ENCODE data around the gene ATRX.
"Not testable (repeated sequence)": the region's sequence is repeated elsewhere in the genome, so short reads cannot be mapped to it uniquely, and the experiment has no call there.

The ATRX gene, protein sequence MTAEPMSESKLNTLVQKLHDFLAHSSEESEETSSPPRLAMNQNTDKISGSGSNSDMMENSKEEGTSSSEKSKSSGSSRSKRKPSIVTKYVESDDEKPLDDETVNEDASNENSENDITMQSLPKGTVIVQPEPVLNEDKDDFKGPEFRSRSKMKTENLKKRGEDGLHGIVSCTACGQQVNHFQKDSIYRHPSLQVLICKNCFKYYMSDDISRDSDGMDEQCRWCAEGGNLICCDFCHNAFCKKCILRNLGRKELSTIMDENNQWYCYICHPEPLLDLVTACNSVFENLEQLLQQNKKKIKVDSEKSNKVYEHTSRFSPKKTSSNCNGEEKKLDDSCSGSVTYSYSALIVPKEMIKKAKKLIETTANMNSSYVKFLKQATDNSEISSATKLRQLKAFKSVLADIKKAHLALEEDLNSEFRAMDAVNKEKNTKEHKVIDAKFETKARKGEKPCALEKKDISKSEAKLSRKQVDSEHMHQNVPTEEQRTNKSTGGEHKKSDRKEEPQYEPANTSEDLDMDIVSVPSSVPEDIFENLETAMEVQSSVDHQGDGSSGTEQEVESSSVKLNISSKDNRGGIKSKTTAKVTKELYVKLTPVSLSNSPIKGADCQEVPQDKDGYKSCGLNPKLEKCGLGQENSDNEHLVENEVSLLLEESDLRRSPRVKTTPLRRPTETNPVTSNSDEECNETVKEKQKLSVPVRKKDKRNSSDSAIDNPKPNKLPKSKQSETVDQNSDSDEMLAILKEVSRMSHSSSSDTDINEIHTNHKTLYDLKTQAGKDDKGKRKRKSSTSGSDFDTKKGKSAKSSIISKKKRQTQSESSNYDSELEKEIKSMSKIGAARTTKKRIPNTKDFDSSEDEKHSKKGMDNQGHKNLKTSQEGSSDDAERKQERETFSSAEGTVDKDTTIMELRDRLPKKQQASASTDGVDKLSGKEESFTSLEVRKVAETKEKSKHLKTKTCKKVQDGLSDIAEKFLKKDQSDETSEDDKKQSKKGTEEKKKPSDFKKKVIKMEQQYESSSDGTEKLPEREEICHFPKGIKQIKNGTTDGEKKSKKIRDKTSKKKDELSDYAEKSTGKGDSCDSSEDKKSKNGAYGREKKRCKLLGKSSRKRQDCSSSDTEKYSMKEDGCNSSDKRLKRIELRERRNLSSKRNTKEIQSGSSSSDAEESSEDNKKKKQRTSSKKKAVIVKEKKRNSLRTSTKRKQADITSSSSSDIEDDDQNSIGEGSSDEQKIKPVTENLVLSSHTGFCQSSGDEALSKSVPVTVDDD (N-terminal part only)

DNA sequence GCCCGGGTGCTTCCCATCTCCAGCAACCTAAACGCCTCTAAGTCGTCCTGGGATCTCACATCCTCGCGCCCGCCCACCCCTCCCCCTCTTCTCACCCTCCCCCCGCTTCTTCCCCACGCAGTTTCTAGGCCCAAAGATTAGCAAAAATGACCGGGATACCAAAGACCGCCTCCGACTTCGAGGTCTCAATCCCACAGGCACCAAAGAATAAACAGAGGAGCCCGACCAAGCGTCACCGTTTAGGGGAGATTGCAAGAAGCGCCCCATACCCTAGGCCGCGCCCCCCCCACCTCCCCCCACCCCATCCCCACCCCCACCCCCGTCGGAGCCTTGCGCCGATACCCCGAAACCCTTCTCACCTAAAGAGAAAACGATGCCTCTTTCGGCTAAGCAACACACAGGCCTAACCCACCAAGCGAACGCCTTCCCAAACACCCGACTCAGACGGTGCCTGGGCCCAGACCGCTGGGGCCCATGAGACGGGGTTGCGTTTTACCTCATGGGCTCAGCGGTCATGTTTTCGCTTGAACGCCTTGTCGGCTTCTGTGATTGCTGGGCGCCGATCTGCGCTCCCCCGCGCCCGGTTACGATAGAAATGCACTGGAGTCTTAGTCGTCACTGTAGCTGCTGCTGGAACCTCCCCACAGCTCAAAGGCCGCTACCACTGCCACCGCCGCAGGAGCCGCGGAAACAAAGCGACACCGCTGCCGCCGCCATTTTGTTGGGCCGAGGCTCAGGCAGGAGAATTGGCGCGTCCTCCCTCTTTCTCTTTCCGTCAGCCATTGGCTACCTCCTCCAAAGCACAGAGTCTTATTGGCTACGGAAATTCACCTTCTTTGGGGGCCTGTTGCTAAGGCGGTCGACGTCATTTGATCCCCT lies at the start of gene ATRX:
TSS of gene ATRX (minus strand) at position 731 of the 879 bp plus-strand sequence. CDS start at position 516, 215 bp downstream.
- DNase-seq = peak; percentile 89

DNA sequence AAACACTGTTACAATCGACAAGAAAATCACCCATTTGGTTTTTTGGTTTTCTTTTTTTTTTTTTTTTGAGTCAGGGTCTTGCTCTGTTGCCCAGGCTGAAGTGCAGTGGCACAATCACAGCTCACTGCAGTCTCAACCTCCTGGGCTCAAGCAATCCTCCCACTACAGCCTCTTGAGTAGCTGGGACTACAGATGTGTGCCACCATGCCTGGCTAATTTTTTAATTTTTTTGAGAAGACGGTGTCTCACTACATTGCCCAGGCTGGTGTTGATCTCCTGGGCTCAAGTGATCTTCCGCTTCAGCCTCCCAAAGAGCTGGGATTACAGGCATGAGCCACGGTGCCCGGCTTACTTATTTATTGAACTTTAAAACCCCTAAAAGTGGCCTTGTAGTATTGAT lies 45.5 kb upstream of the ATRX start:
- not testable (repeated sequence) for DNase-seq

DNA sequence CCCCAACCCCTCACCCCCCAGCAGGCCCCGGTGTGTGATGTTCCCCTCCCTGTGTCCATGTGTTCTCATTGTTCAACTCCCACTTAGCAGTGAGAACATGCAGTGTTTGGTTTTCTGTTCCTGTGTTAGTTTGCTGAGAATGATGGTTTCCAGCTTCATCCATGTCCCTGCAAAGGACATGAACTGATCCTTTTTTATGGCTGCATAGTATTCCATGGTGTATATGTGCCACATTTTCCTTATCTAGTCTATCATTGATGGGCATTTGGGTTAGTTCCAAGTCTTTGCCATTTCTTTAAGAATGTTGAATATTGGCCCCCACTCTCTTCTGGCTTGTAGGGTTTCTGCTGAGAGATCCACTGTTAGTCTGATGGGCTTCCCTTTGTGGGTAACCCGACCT lies 36.0 kb upstream of the ATRX start:
- not testable (repeated sequence) for DNase-seq

DNA sequence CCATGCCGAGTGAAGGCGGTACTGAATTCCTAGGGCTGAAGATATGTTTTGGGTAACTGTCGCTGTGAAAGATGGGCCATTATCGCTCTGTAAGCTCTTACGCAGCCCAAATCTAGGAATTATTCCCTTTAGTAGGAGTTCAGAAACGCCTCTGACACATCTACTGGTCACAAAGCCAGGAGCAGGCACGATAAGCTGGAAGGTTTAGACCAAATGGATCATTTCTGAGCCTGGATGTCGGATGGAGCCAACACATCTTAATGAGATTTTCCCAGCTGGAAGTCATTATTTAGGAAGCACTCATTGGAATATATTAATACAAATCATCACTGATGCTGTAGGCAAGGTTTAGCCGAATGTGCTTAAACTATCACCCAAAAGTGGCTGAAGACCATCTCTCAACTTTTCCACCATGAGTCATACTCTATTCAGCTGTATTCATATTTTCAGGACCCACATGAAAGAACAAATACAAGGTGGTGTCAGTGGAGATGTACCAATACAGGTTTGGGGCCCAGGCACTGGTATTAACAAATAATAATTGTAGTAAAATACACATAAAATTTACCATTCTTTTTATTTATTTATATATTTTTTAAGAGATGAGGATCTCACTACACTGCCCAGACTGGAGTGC lies 34.2 kb upstream of the ATRX start:
- no peak for DNase-seq

DNA sequence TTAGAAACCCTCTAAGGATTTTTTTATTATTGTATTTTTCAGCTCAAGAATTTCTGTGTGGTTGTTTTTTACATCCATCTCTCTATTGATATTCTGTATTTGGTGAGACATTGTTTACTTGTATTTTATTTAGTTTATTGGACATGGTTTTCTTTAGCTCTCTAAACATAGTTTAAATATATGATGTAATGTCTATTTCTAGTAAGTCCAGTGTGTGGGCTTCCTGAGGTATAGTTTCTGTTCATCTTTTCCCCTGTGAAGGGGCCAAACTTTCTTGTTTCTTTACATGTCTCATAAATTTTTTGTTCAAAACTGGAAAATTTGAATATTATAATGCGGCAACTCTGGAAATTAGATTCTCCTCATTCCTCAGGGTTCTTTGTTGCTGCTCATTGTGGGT lies 28.2 kb upstream of the ATRX start:
- DNase-seq = no peak

DNA sequence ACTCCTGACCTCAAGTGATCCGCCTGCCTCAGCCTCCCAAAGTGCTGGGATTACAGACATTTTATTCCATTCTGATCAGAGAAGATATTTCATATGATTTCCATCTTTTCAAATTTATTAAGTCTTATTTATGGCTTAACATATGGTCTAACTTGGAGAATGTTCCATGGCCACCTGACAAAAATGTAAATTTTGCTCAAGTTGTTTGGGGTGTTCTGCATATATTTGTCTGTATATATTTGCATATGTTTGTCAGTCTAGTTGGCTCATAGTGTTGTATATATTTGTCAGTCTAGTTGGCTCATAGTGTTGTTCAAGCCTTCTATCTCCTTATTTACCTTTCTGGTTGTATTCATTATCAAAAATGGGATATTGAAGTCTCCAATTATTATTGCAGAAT lies 16.2 kb upstream of the ATRX start:
- DNase-seq = no peak

DNA sequence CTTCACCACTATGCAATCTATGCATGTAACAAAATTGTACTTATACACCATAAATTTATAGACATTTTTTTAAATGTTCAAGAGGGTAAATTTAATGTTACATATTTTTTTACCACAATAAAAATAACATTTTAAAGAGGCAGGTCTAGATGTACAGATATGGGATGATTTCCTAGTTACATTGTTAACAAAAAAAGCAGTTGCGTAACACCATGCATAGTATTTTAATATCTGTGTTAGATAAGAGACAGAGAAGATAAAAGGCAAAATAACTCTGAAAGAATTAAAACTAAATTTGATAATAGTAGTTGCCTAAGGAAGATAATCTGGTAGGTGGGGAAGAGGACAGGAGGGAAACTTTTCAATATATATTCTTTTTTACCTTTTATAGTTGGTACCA lies 9.1 kb upstream of the ATRX start:
- no peak for DNase-seq

DNA sequence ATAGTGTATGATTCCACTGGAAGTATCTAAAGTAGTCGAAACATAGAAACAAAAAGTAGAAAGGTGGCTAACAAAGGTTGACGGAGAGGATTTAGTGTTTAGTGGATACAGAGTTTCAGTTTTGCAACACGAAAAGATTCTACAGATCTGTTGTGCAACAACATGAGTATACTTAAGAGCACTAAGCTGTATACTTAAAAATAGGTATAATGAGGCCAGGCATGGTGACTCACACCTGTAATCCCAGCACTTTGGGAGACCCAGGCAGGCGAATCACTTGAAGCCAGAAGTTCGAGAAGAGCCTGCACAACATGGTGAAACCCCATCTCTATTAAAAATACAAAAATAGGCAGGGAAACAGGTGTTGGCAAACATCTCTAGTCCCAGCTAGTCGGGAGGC lies 7.9 kb upstream of the ATRX start:
- no peak for DNase-seq

DNA sequence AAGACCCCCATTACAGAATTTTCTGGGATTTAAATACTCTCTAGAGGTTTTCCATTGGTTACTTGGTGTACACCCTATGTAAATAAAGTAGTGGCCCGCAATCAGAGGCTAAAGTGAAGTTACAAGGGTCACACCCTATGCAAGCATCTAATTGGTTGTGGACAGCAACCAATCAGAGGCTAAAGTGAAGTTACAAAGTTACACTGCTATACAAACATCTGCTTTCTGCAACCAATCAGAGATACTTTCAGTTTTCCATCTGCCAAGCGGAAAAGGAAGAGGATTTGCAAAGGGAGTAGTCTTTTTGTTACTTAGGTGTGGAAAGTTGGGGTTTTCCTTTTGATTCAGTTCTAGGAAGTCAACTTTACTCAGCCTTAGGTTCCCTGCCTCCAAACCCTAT lies 2.0 kb upstream of the ATRX start:
- no peak for DNase-seq

DNA sequence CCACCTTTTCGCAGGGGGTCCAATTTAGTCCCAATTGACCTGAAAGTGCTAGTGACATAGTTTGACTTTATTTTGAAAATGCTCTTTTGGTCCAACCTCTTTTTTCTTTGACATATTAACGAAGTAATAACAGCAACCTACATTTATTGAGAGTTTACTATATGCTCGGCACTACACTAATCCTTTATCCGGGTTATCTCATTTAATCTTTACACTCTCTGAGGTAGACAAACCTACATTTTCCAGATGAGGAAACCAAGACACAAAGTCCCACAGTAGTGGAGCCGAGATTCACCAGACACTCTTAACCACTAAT lies 307 bp upstream of the ATRX start:
- DNase-seq = no peak

DNA sequence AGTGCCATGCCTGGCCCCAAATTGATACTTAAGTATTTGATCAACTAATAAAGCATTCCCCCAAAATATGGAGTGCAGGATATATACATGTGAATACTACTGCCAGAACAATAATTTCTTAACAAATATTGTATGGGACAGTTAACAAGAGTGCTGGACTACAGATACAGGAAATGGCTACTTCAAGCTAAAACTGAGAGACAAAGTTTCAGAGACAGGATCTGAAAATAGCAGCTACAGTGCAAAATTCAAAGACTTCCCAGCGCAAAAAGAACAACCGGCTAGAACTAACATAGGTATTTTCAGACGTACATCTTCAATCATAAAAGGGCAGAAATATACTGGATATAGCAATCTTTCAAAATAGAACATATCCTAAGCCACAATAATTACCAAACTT lies 6.3 kb downstream of the ATRX start:
- no peak for DNase-seq

DNA sequence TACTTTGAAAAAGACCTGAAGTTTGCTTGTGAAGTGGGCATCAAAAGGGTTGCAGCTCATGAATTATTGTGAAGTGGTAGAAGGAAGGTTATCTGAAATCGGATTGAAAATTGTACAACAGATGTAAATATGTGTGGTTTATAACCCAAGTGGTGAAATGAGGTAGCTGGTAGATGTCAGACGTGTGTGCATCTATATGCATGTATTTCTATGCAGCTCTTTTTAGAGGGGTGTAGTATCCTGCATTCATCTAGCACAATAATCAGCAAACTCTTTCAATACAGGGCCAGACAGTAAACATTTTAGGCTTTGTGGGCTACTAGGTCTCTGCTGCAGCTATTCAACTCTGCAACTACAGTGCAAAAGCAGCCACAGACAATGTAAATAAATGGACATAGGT lies 9.4 kb downstream of the ATRX start:
- no peak for DNase-seq

DNA sequence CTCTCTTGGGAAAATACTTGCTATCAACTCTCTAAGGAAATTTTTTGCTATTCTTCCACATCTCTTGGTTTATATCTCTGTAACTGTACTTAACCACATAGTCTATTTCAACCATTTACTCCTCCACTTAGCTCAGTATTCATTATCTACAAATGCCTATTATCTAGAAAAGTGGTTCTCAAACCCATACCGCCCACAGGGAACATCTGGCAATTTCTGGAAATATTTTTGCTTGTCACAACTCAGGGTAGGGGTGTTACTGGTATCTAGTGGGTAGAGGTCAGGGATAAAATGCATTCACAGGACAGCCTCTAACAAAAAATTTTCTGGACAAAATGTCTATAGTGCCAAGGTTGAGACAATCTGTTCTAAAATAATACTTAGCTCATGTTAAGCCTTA lies 14.4 kb downstream of the ATRX start:
- no peak for DNase-seq

DNA sequence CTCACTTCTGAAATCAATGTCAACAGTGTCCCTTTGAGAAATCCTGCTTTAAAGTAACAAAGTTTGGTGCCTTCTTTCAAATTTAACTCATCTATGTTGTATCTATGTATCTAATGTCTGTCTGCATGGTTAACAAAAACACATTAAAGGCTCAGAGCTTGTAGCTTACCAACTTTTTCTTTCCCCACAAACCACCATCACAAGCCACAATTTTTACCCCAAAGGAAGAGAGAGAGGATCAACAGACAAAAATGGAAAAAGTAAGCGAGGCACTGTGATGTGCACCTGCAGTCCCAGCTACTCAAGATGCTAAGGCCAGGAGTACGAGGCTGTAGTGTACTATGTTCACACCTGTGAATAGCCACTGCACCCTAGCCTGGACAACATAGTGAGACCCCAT lies 17.2 kb downstream of the ATRX start:
- no peak for DNase-seq

DNA sequence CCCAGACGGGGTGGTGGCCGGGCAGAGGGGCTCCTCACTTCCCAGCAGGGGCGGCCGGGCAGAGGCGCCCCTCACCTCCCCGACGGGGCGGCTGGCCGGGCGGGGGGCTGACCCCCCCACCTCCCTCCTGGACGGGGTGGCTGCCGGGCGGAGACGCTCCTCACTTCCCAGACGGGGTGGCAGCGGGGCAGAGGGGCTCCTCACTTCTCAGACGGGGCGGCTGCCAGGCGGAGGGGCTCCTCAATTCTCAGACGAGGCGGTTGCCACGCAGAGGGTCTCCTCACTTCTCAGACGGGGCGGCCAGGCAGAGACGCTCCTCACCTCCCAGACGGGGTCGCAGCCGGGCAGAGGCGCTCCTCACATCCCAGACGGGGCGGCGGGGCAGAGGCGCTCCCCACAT lies 19.8 kb downstream of the ATRX start:
- not testable (repeated sequence) for DNase-seq

DNA sequence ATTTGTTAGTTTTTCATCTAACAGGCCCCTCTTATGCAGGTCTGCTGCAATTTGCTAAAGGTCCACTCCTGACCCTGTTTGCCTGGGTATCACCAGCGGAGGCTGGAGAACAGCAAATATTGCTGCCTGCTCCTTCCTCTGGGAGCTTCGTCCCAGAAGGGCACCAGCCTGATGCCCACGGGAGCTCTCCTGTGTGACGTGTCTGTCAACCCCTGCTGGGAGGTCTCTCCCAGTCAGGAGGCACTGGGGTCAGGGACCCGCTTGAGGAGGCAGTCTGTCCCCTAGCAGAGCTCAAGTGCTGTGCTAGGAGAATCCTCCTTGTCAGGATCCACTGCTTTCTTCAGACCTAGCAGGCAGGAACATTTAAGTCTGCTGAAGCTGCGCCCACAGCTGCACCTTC lies 30.5 kb downstream of the ATRX start:
- DNase-seq = no peak

DNA sequence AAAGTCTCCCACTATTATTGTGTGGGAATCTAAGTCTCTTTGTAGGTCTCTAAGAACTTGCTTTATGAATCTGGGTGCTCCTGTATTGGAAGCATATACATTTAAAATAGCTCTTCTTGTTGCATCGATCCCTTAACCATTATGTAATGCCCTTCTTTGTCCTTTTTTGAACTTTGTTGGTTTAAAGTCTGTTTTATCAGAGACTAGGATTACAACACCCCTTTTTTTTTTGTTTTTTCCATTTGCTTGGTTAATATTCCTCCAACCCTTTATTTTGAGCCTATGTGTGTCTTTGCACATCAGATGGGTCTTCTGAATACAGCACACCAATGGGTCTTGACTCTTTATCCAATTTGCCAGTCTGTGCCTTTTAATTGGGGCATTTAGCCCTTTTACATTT lies 32.1 kb downstream of the ATRX start:
- DNase-seq = not testable (repeated sequence)

DNA sequence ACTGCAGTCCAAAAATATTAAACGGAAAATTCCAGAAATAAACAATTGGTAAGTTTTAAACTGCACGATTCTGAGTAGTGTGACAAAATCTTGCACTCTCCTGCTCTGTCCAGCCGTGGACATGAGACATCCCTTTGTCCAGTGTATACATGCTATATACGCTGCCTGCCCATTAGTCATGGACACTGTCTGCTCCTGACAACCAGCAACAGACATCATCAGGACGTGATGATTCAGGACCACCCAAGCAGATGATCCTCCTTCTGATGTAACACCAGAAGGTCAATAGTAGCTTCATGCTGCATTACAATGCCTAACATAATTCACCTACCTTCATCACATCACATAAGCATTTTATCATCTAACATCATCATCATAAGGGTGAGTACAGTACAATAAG lies 36.3 kb downstream of the ATRX start:
- DNase-seq = no peak

DNA sequence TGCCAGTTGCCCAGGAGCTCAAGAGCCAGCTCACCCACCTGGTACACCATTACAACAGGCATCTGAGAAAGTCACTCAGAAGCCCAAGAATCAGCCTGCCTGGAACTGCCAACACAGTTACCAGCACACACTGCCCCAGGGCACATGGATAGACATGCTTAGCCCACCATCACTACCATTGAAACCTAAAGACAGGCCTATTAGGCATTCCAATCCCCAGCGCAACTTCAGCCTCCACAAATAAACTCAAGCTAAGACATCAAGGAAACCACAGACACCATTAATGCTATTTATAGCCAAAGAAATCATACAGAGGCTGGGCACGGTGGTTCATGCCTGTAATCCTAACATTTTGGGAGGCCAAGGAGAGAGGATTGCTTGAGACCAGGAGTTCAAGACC lies 42.3 kb downstream of the ATRX start:
- no peak for DNase-seq

DNA sequence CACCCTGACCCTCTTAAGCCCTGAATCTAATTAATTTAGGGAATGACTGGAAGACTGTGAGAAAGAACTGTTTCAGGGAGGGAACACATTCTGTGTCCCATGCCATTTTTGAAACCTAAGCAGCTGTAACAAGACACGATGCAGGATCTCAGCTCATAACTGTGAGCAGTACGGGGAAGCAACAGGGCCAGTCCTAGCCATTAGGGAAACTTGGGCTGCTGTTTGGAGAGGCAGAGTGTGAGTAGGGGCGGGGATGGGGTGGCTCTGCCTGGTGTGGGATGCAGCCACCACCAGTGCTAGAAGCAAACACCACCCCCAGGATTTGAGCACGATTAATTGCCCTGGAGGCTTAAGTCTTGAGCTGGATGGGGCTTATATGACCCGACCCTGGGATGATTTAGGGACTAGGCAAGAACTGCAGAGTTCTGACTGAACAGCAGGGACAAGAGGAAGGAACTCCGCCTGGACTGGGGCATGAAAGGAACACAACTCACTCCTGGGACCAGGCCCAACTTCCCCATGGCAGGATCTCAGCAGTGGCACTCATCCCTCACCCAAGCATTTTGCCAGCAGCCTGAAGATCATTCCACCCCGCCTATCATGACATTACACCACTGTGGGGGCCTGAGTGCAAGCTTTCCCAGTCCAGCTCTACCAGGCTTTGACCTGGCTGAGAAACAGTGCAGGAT lies 43.1 kb downstream of the ATRX start:
- no peak for DNase-seq

DNA sequence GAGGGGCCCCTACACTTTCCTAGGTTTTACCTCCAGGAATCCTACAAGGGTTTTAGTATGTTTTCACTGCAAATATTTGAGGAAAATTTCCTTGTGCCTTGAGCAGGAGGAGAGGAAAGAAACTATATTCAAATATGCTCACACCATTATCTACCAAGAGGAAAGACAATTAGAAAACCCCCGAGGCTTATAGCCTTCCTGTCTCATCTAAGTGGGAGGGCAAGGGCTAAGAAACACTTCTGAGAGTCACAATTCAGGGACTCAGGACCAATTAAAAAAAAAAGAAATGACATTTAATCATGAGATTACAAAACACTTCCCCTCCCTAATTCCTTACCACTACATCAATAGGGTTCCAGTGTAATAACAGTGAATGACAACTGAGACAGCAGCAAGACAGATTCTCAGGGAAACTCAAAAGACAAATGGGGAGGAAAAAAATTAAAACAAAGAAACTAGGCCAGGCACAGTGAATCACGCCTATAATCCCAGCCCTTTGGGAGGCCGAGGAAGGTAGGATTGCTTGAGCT lies 45.6 kb downstream of the ATRX start:
- DNase-seq = no peak
